Aorta (tissue), 5 donors: ENCODE data around the gene DYRK1B. TPM values are rescaled to one million over a fixed set of nuclear protein-coding genes. Genes with fewer than 3 reads are reported as not detected.
A peak's percentile ranks its signal among the peaks of the same experiment; 100 is the strongest.
"Not testable (repeated sequence)": the region's sequence is repeated elsewhere in the genome, so short reads cannot be mapped to it uniquely, and the experiment has no call there.

ENCODE experiments used
- ATAC-seq: fragments of 200-7000 bp; cut with Tn5 transposase; one replicate; pipeline ENCODE4 v1.9.1; 2022; ENCODE audit warnings: moderate library complexity; ENCODE audit not compliant: low FRiP score
- DNase-seq, 2 donors: peaks; one replicate each; pipeline ENCODE4 v3.0.0-alpha.2; 2020
- H3K27ac ChIP-seq, 2 donors: one replicate each; pipeline ENCODE4 v1.5.1; 2013; ENCODE audit warnings: low read length in 2 of 2, mild to moderate bottlenecking in 2 of 2, moderate library complexity in 2 of 2, control low read depth in 1 of 2, inconsistent platforms in 1 of 2, low read depth in 1 of 2
- H3K27me3 ChIP-seq, 2 donors: one replicate each; pipeline ENCODE4 v1.6.1; 2013; ENCODE audit warnings: control low read depth in 1 of 2, low read length in 1 of 2, mild to moderate bottlenecking in 1 of 2, moderate library complexity in 1 of 2; ENCODE audit not compliant: insufficient read depth in 2 of 2, control insufficient read depth in 1 of 2
- H3K36me3 ChIP-seq, 2 donors: one replicate each; pipeline ENCODE4 v1.6.1; 2013; ENCODE audit warnings: control low read depth in 1 of 2, low read length in 1 of 2, mild to moderate bottlenecking in 1 of 2; ENCODE audit not compliant: insufficient read depth in 2 of 2, control insufficient read depth in 1 of 2
- H3K4me1 ChIP-seq, 2 donors: one replicate each; pipeline ENCODE4 v1.6.1; 2013; ENCODE audit warnings: low read length in 2 of 2, control low read depth in 1 of 2, mild to moderate bottlenecking in 1 of 2, moderate library complexity in 1 of 2; ENCODE audit not compliant: insufficient read depth in 2 of 2, control insufficient read depth in 1 of 2
- H3K4me3 ChIP-seq, 2 donors: one replicate each; pipeline ENCODE4 v1.5.1; 2013; ENCODE audit warnings: low read length in 2 of 2, control low read depth in 1 of 2, mild to moderate bottlenecking in 1 of 2
- H3K9me3 ChIP-seq: one replicate; pipeline ENCODE4 v1.6.1; 2013; ENCODE audit warnings: mild to moderate bottlenecking, low read length; ENCODE audit not compliant: control insufficient read depth
- WGBS, 2 donors: extraction: QIAGEN DNeasy Blood & Tissue Kit; methylation state at CpG; one replicate each; pipeline ENCODE4 v1.1.7; 2013; 5-methylcytosine and 5-hydroxymethylcytosine counted together
- intact Hi-C, 2 donors: fragments of 100-400 bp; cut with DNase I; formaldehyde crosslinking; loops; one replicate each; pipeline versions ENCODE4 v1.14.2 to v1.15.0; 2022
- polyA plus RNA-seq, 2 donors: library from polyadenylated mRNA; stranded (reverse); fragments of 200-250 nt; gene quantifications; one replicate each; pipeline ENCODE4 v1.2.3, GENCODE V29; 2013
- total RNA-seq, 2 donors: library from RNA; stranded (reverse); fragmentation: NEBNext Ultra II Directional; extraction: Animal tissue kit (Norgen Biotek cat#: 25700); gene quantifications; one replicate each; pipeline ENCODE4 v1.2.1, GENCODE V29; 2021
- donor health status: healthy with polysubstance abuse.
- donor health status: Bipolar disorder and iron deficiency.
- donor health status: DM: no; HTN: no; CAD: no.
- donor health status: DM: no; HTN: no; CAD: no.
- donor health status: DM: yes; HTN: yes; CAD: no.

The DYRK1B gene
- total and polyA plus RNA-seq, 4 donors = 4.3 to 17.5 (median 10.6) TPM

- Histone ChIP-seq H3K27me3 (no peaks in the 10 kb centered on the region), H3K36me3 (no peaks in the 10 kb centered on the region), H3K4me3 (no peak overlapping the region), H3K9me3 (no peaks in the 10 kb centered on the region), H3K27ac (no peak overlapping the region), H3K4me1 (no peaks in the 10 kb centered on the region)
- 85 to 86% methylated on average over 5 of the region's 5 CpGs for WGBS, 2 donors
- ATAC-seq (no peak), DNase-seq (no peak)
- intact Hi-C loops = no loop called here
These were observed 17.5 kb downstream of the DYRK1B start for GRCh38 chr19:39816287-39817048.

- WGBS, 2 donors = 78 to 80% methylated on average over 3 of the region's 3 CpGs
- intact Hi-C loops = no loop called here
These were observed 19.4 kb downstream of the DYRK1B start for GRCh38 chr19:39814595-39814994.

GRCh38 chr19:39814111-39814510 lies 19.9 kb downstream of the DYRK1B start:
- H3K36me3 ChIP-seq, ATAC-seq, H3K4me1 ChIP-seq, H3K27ac ChIP-seq, H3K9me3 ChIP-seq, DNase-seq, H3K27me3 ChIP-seq, intact Hi-C loops, H3K4me3 ChIP-seq: not testable (repeated sequence)
- 91 to 94% methylated on average over 6 of the region's 6 CpGs for WGBS, 2 donors

More at GRCh38 chr19:39814595-39814994, 19.4 kb downstream of the DYRK1B start:
- H3K36me3 ChIP-seq = no peaks in the 10 kb centered on the region
- H3K4me3 ChIP-seq = no peak overlapping the region
- no peak overlapping the region for H3K27ac ChIP-seq
- no peak for ATAC-seq
- H3K4me1 ChIP-seq = no peaks in the 10 kb centered on the region
- H3K9me3 ChIP-seq = no peaks in the 10 kb centered on the region
- no peak for DNase-seq
- H3K27me3 ChIP-seq = no peaks in the 10 kb centered on the region

GRCh38 chr19:39813264-39813993 lies 20.5 kb downstream of the DYRK1B start:
- Histone ChIP-seq H3K9me3 (peaks cover 2% of the 10 kb centered on the region), H3K36me3 (no peaks in the 10 kb centered on the region), H3K4me3 (no peak overlapping the region), H3K4me1 (no peaks in the 10 kb centered on the region), H3K27ac (no peak overlapping the region), H3K27me3 (no peaks in the 10 kb centered on the region)
- intact Hi-C loops = no loop called here
- peak; percentile 50 for ATAC-seq
- no peak for DNase-seq
- WGBS, 2 donors = 54 to 60% methylated on average over 9 of the region's 9 CpGs

- Histone ChIP-seq H3K4me3 (no peak overlapping the region), H3K9me3 (peaks cover 2% of the 10 kb centered on the region), H3K4me1 (no peaks in the 10 kb centered on the region), H3K36me3 (no peaks in the 10 kb centered on the region), H3K27ac (no peak overlapping the region), H3K27me3 (no peaks in the 10 kb centered on the region)
- ATAC-seq (no peak), DNase-seq (no peak)
- WGBS, 2 donors = 89 to 90% methylated on average over 4 of the region's 4 CpGs
- intact Hi-C loops = no loop called here
These were observed 22.9 kb downstream of the DYRK1B start for GRCh38 chr19:39811064-39811463.

GRCh38 chr19:39810424-39810823 lies 23.5 kb downstream of the DYRK1B start:
- DNase-seq (no peak), ATAC-seq (no peak)
- H3K36me3 ChIP-seq = no peaks in the 10 kb centered on the region
- intact Hi-C loops = no loop called here
- 88 to 89% methylated on average over 4 of the region's 4 CpGs for WGBS, 2 donors
- H3K9me3 ChIP-seq = peaks cover 2% of the 10 kb centered on the region
- H3K4me3 ChIP-seq = no peak overlapping the region
- H3K4me1 ChIP-seq = no peaks in the 10 kb centered on the region
- no peak overlapping the region for H3K27ac ChIP-seq
- H3K27me3 ChIP-seq = no peaks in the 10 kb centered on the region

GRCh38 chr19:39809368-39809767 lies 24.6 kb downstream of the DYRK1B start:
- 92 to 97% methylated on average over 4 of the region's 4 CpGs for WGBS, 2 donors
- Histone ChIP-seq H3K27ac (no peak overlapping the region), H3K9me3 (peaks cover 2% of the 10 kb centered on the region), H3K27me3 (no peaks in the 10 kb centered on the region), H3K4me1 (no peaks in the 10 kb centered on the region), H3K36me3 (no peaks in the 10 kb centered on the region), H3K4me3 (no peak overlapping the region)
- intact Hi-C loops = no loop called here
- DNase-seq (no peak), ATAC-seq (no peak)

- not testable (repeated sequence) for DNase-seq, H3K4me3 ChIP-seq
- WGBS, 2 donors = 89 to 90% methylated on average over 7 of the region's 7 CpGs
These were observed 25.3 kb downstream of the DYRK1B start for GRCh38 chr19:39808688-39809087.

More at GRCh38 chr19:39808688-39809087, 25.3 kb downstream of the DYRK1B start:
- H3K27me3 ChIP-seq, H3K27ac ChIP-seq, ATAC-seq, H3K9me3 ChIP-seq, H3K36me3 ChIP-seq, intact Hi-C loops, H3K4me1 ChIP-seq: not testable (repeated sequence)
